DND-41 (cell line): ENCODE data around the gene CPA4.

Experiments
- ATAC-seq: fragments of 200-7000 bp; cut with Tn5 transposase; 3 replicates; pipeline ENCODE4 v1.9.1; 2021; ENCODE audit warnings: low read depth; ENCODE audit not compliant: insufficient read depth
- DNase-seq: peaks from one replicate; pipeline ENCODE4 v3.0.0-alpha.2; 2020
- H2AFZ ChIP-seq: 2 replicates; pipeline ENCODE4 v1.6.0; 2012; ENCODE audit warnings: low read depth, low read length
- H3K27ac ChIP-seq: 2 replicates; pipeline ENCODE4 v1.5.1; 2012; ENCODE audit warnings: low read length, inconsistent platforms
- H3K27me3 ChIP-seq: fragments of 200-600 bp; sonication (generic); 2 replicates; pipeline ENCODE4 v1.6.0; 2012; ENCODE audit warnings: low read length, mild to moderate bottlenecking, inconsistent platforms; ENCODE audit not compliant: insufficient read depth, poor library complexity
- H3K36me3 ChIP-seq: 2 replicates; pipeline ENCODE4 v1.5.1; 2012; ENCODE audit warnings: low read length, inconsistent platforms; ENCODE audit not compliant: insufficient read depth
- H3K4me1 ChIP-seq: 2 replicates; pipeline ENCODE4 v1.5.1; 2012; ENCODE audit warnings: mild to moderate bottlenecking, low read length; ENCODE audit not compliant: insufficient read depth
- H3K4me2 ChIP-seq: 2 replicates; pipeline ENCODE4 v1.6.0; 2012; ENCODE audit warnings: mild to moderate bottlenecking, moderate library complexity, low read length, inconsistent platforms; ENCODE audit not compliant: insufficient read depth
- H3K4me3 ChIP-seq, 2 experiments: fragments of 200-600 bp in 1 of 2; shearing (Covaris generic) in 1 of 2; 2 replicates each; pipeline ENCODE4 v1.5.1; 2012 to 2016; ENCODE audit warnings: inconsistent platforms in 2 of 2, low read length in 2 of 2, mild to moderate bottlenecking in 2 of 2, low read depth in 1 of 2, moderate library complexity in 1 of 2
- H3K79me2 ChIP-seq: 2 replicates; pipeline ENCODE4 v1.6.0; 2012; ENCODE audit warnings: low read length, inconsistent platforms; ENCODE audit not compliant: insufficient read depth
- H3K9ac ChIP-seq: 2 replicates; pipeline ENCODE4 v1.6.0; 2012; ENCODE audit warnings: low read depth, mild to moderate bottlenecking, inconsistent platforms, low read length, moderate library complexity
- H3K9me3 ChIP-seq: 2 replicates; pipeline ENCODE4 v1.5.1; 2012; ENCODE audit warnings: low read length, moderate library complexity, mild to moderate bottlenecking, inconsistent platforms; ENCODE audit not compliant: insufficient read depth, severe bottlenecking
- H4K20me1 ChIP-seq: 2 replicates; pipeline ENCODE4 v1.6.0; 2012; ENCODE audit warnings: low read length; ENCODE audit not compliant: insufficient read depth
- EZH2 ChIP-seq: IDR thresholded peaks from 3 replicates; pipeline ENCODE4 v1.6.1; 2012; ENCODE audit warnings: borderline replicate concordance, low read depth, mild to moderate bottlenecking, moderate library complexity, low read length, inconsistent platforms; ENCODE audit not compliant: severe bottlenecking
- TF ChIP-seq, protein P1 (sequence below): IDR thresholded peaks from 2 replicates; pipeline ENCODE4 v1.5.1; 2012; ENCODE audit warnings: borderline replicate concordance, low read length, moderate library complexity, mild to moderate bottlenecking; ENCODE audit not compliant: poor library complexity, severe bottlenecking; ENCODE audit errors: extremely low read depth

CPA4 gene

DNA sequence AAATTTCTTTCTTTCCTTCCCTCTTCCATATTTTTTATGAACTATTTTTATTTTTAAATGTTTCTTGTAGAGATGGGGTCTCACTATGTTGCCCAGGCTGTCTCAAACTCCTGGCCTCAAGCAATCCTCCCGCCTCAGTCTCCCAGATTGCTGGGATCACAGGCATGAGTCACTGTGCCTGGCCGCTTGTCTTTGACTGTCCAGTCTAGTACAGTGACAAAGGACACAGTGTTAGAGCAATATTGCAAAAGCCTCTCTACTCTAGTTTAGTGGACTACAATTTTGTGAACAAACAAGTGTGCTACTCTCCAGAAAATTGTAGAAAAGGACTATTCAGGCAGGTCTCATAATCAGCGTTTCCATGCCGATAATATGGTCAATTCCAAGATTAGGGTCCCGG is 11.0 kb downstream of the CPA4 start:
- H3K79me2 ChIP-seq = no peaks in the 10 kb centered on the region
- no peak for ATAC-seq
- no peak overlapping the region for H3K27ac ChIP-seq
- no peaks in the 10 kb centered on the region for H4K20me1 ChIP-seq
- no peak overlapping the region for H3K4me2 ChIP-seq
- H3K4me3 ChIP-seq = no peak overlapping the region
- peaks cover 13% of the 10 kb centered on the region for H3K27me3 ChIP-seq
- no peak overlapping the region for H2AFZ ChIP-seq
- no peaks in the 10 kb centered on the region for H3K9me3 ChIP-seq
- DNase-seq = no peak
- H3K36me3 ChIP-seq = no peaks in the 10 kb centered on the region
- no peaks in the 10 kb centered on the region for H3K4me1 ChIP-seq
- TF ChIP-seq, protein P1, sequence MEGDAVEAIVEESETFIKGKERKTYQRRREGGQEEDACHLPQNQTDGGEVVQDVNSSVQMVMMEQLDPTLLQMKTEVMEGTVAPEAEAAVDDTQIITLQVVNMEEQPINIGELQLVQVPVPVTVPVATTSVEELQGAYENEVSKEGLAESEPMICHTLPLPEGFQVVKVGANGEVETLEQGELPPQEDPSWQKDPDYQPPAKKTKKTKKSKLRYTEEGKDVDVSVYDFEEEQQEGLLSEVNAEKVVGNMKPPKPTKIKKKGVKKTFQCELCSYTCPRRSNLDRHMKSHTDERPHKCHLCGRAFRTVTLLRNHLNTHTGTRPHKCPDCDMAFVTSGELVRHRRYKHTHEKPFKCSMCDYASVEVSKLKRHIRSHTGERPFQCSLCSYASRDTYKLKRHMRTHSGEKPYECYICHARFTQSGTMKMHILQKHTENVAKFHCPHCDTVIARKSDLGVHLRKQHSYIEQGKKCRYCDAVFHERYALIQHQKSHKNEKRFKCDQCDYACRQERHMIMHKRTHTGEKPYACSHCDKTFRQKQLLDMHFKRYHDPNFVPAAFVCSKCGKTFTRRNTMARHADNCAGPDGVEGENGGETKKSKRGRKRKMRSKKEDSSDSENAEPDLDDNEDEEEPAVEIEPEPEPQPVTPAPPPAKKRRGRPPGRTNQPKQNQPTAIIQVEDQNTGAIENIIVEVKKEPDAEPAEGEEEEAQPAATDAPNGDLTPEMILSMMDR = no peak
- no peak for TF ChIP-seq EZH2
- no peak overlapping the region for H3K9ac ChIP-seq

DNA sequence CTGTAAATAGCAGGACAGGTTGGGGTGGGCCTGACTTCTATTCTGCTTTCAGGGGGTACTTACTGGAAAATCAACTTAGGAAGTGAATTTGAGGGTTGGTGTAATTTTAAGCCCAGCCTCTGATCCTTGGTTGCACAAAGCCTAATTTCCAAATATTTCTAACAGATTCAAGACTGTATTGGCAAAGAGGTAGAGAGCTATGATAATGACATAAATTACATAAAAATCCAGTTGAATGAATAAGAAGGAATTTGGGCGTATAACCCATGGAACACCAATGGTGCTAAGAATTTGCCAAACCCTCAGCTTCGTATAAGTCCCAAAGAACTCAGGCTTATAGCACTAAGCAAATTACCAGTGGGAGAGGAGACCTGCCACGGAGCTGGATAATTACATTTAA is 11.9 kb downstream of the CPA4 start:
- no peak overlapping the region for H3K4me2 ChIP-seq
- H3K4me3 ChIP-seq = no peak overlapping the region
- H4K20me1 ChIP-seq = no peaks in the 10 kb centered on the region
- H3K36me3 ChIP-seq = no peaks in the 10 kb centered on the region
- TF ChIP-seq, protein P1 = no peak
- no peak for TF ChIP-seq EZH2
- H3K27me3 ChIP-seq = peaks cover 4% of the 10 kb centered on the region
- DNase-seq (no peak), ATAC-seq (no peak)
- H2AFZ ChIP-seq = no peak overlapping the region
- H3K79me2 ChIP-seq = no peaks in the 10 kb centered on the region
- H3K9ac ChIP-seq = no peak overlapping the region
- H3K27ac ChIP-seq = no peak overlapping the region
- H3K9me3 ChIP-seq = no peaks in the 10 kb centered on the region
- no peaks in the 10 kb centered on the region for H3K4me1 ChIP-seq

DNA sequence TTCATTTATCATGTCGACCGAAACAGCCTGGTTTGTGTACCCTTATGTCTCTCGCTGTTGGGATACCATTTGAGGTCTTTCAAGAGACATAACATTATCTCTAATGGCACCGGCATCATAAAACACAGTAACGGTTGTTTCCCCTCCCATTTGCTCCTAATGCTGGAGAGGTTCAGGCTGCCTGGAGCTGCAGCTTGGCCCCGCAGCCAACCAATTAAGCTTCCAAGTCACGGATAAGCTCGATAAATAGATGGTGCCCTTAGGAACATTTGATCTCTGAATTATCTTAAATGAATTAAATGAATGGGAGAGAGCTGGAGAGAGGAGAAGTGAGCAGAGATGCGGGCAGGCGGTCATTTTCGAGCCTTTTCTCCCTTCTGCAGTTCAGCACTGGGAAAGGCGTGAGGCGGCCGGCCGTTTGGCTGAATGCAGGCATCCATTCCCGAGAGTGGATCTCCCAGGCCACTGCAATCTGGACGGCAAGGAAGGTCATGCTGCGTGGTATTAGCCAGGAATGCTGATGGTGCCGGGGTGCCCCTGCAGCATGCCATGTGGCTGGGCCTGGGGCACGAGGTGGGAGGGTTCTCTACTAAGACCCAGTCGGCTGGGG is 12.6 kb downstream of the CPA4 start:
- no peaks in the 10 kb centered on the region for H3K79me2 ChIP-seq

More for the DNA sequence above, 12.6 kb downstream of the CPA4 start:
- TF ChIP-seq, protein P1 = no peak
- no peak for TF ChIP-seq EZH2
- Histone ChIP-seq H3K4me2 (no peak overlapping the region), H3K4me1 (no peaks in the 10 kb centered on the region), H4K20me1 (no peaks in the 10 kb centered on the region), H3K4me3 (no peak overlapping the region), H3K36me3 (no peaks in the 10 kb centered on the region), H2AFZ (no peak overlapping the region), H3K27ac (no peak overlapping the region), H3K9ac (no peak overlapping the region), H3K27me3 (peaks cover 3% of the 10 kb centered on the region), H3K9me3 (no peaks in the 10 kb centered on the region)
- DNase-seq (no peak), ATAC-seq (no peak)
